Left lung (tissue), 10 donors: ENCODE results near the gene LDLR. TPM values are rescaled to one million over a fixed set of nuclear protein-coding genes. Genes with fewer than 3 reads are reported as not detected.
"Not testable (repeated sequence)": the region's sequence is repeated elsewhere in the genome, so short reads cannot be mapped to it uniquely, and the experiment has no call there.

ENCODE experiments used
- ATAC-seq: fragments of 200-7000 bp; cut with Tn5 transposase; one replicate; pipeline ENCODE4 v1.9.1; 2020; ENCODE audit warnings: moderate library complexity
- DNase-seq, 4 donors: peaks; one replicate each; pipeline ENCODE4 v3.0.0-alpha.2; 2013 to 2020
- H3K27ac ChIP-seq, 2 donors: fragments of 200-600 bp; sonication (generic) in 1 of 2; one replicate each; pipeline versions ENCODE4 v1.5.0 to v1.8.0; 2020 to 2021
- H3K27me3 ChIP-seq, 2 donors: fragments of 200-600 bp; sonication (generic) in 1 of 2; one replicate each; pipeline versions ENCODE4 v1.5.0 to v1.8.0; 2020 to 2021
- H3K36me3 ChIP-seq, 2 donors: fragments of 200-600 bp; sonication (generic) in 1 of 2; one replicate each; pipeline versions ENCODE4 v1.5.0 to v1.8.0; 2020 to 2021
- H3K4me1 ChIP-seq, 2 donors: fragments of 200-600 bp; one replicate each; pipeline ENCODE4 v1.8.0; 2021
- H3K4me3 ChIP-seq, 2 donors: fragments of 200-600 bp; sonication (generic) in 1 of 2; one replicate each; pipeline versions ENCODE4 v1.5.0 to v1.8.0; 2020 to 2021; ENCODE audit warnings: mild to moderate bottlenecking in 1 of 2
- H3K9me3 ChIP-seq, 2 donors: fragments of 200-600 bp; sonication (generic) in 1 of 2; one replicate each; pipeline versions ENCODE4 v1.5.0 to v1.8.0; 2020 to 2021
- CTCF ChIP-seq, 2 donors: fragments of 200-600 bp; sonication (generic) in 1 of 2; IDR thresholded peaks; one replicate each; pipeline versions ENCODE4 v1.5.0 to v1.8.0; 2021; ENCODE audit warnings: antibody characterized with exemption in 2 of 2
- intact Hi-C, 2 donors: fragments of 100-400 bp; cut with DNase I; formaldehyde crosslinking; loops; one replicate each; pipeline versions ENCODE4 v1.11.2 to v1.14.2; 2022
- polyA plus RNA-seq, 6 donors: library from polyadenylated mRNA; unstranded; fragments of 120-200 nt; gene quantifications; one replicate each; pipeline ENCODE4 v1.2.1, GENCODE V29; 2013; ENCODE audit not compliant: insufficient read length in 6 of 6
- total RNA-seq, 2 donors: library from RNA; stranded (reverse); fragmentation: NEBNext Ultra II Directional; extraction: Animal tissue kit (Norgen Biotek cat#: 25700); gene quantifications; one replicate each; pipeline ENCODE4 v1.2.1, GENCODE V29; 2021
- donor health status: DM: no; HTN: yes; CAD: no.
- donor health status: DM: no; HTN: no; CAD: no.

Gene LDLR
- total and polyA plus RNA-seq, 8 donors: 10.4 to 310 (median 29.6) TPM

GRCh38 chr19:11113140-11113708 is 24.0 kb downstream of the LDLR start:
- intact Hi-C loops: no loop called here
- no peak overlapping the region for H3K27ac ChIP-seq
- DNase-seq (no peak), ATAC-seq (no peak)
- no peak overlapping the region for H3K4me3 ChIP-seq
- TF ChIP-seq CTCF (IDR thresholded peaks at IDR 0.05): no peak
- no peaks in the 10 kb centered on the region for H3K27me3 ChIP-seq
- peaks cover 4 to 100% of the 10 kb centered on the region in 2 donors for H3K36me3 ChIP-seq
- no peaks in the 10 kb centered on the region for H3K9me3 ChIP-seq
- H3K4me1 ChIP-seq: no peaks in the 10 kb centered on the region

GRCh38 chr19:11115042-11115441 is 25.8 kb downstream of the LDLR start:
- H3K27me3 ChIP-seq: no peaks in the 10 kb centered on the region
- ATAC-seq: peak; percentile 2
- H3K4me1 ChIP-seq: no peaks in the 10 kb centered on the region
- DNase-seq: no peak
- H3K36me3 ChIP-seq: peaks cover 4 to 100% of the 10 kb centered on the region in 2 donors
- no peak overlapping the region for H3K27ac ChIP-seq
- H3K4me3 ChIP-seq: no peak overlapping the region
- no peak for TF ChIP-seq CTCF (IDR thresholded peaks at IDR 0.05)
- H3K9me3 ChIP-seq: no peaks in the 10 kb centered on the region
- intact Hi-C loops: no loop called here

GRCh38 chr19:11115895-11116446 is 26.7 kb downstream of the LDLR start:
- Histone ChIP-seq H3K27me3 (no peaks in the 10 kb centered on the region), H3K9me3 (no peaks in the 10 kb centered on the region), H3K4me3 (no peak overlapping the region), H3K27ac (no peak overlapping the region), H3K4me1 (no peaks in the 10 kb centered on the region), H3K36me3 (peaks cover 4 to 100% of the 10 kb centered on the region in 2 donors)
- no peak for TF ChIP-seq CTCF (IDR thresholded peaks at IDR 0.05)
- DNase-seq: no peak
- ATAC-seq: no peak
- intact Hi-C loops: no loop called here

GRCh38 chr19:11116507-11116906 is 27.2 kb downstream of the LDLR start:
- ATAC-seq (no peak), DNase-seq (no peak)
- intact Hi-C loops: no loop called here
- Histone ChIP-seq H3K4me3 (no peak overlapping the region), H3K4me1 (no peaks in the 10 kb centered on the region), H3K36me3 (peaks cover 2 to 100% of the 10 kb centered on the region in 2 donors), H3K27me3 (no peaks in the 10 kb centered on the region), H3K9me3 (no peaks in the 10 kb centered on the region), H3K27ac (no peak overlapping the region)
- no peak for TF ChIP-seq CTCF (IDR thresholded peaks at IDR 0.05)

GRCh38 chr19:11121963-11122362 is 32.7 kb downstream of the LDLR start:
- H3K27me3 ChIP-seq, H3K4me1 ChIP-seq, ATAC-seq, H3K9me3 ChIP-seq, intact Hi-C loops, DNase-seq, H3K27ac ChIP-seq, H3K4me3 ChIP-seq: not testable (repeated sequence)
- H3K36me3 ChIP-seq: peaks cover 0 to 100% of the 10 kb centered on the region in 2 donors

GRCh38 chr19:11123114-11123513 is 33.9 kb downstream of the LDLR start:
- peaks cover 0 to 100% of the 10 kb centered on the region in 2 donors for H3K36me3 ChIP-seq
- H3K9me3 ChIP-seq: no peaks in the 10 kb centered on the region
- H3K4me3 ChIP-seq: no peak overlapping the region
- intact Hi-C loops: no loop called here
- H3K27me3 ChIP-seq: no peaks in the 10 kb centered on the region
- H3K27ac ChIP-seq: no peak overlapping the region
- DNase-seq (no peak), ATAC-seq (no peak)
- no peaks in the 10 kb centered on the region for H3K4me1 ChIP-seq
- no peak for TF ChIP-seq CTCF (IDR thresholded peaks at IDR 0.05)

- H3K27me3 ChIP-seq, H3K27ac ChIP-seq, H3K4me1 ChIP-seq, H3K4me3 ChIP-seq, intact Hi-C loops, DNase-seq, H3K9me3 ChIP-seq, ATAC-seq: not testable (repeated sequence)
- peaks cover 0 to 100% of the 10 kb centered on the region in 2 donors for H3K36me3 ChIP-seq
Observed at GRCh38 chr19:11124157-11124556, 34.9 kb downstream of the LDLR start.
